K562 (cell line): ENCODE measurements around the gene ARL14EP. TPM values are rescaled to one million over a fixed set of nuclear protein-coding genes. Genes with fewer than 3 reads are reported as not detected.
A peak's percentile ranks its signal among the peaks of the same experiment; 100 is the strongest.

ENCODE experiments used
- E4F1 ChIP-seq: fragments of 250-450 bp; sonication (Bioruptor Pico); IDR thresholded peaks from 2 replicates; pipeline ENCODE4 v1.5.0; 2021; ENCODE audit warnings: mild to moderate bottlenecking, borderline replicate concordance
- ELF1 ChIP-seq: fragments of 200-800 bp; sonication (Bioruptor generic); IDR thresholded peaks from 2 replicates; pipeline ENCODE4 v1.6.1; 2016; ENCODE audit warnings: missing genetic modification characterization, missing compliant biosample characterization
- FOXA3 ChIP-seq, 2 experiments: fragments of 450-650 bp in 1 of 2; sonication (generic) in 1 of 2; formaldehyde crosslinking; IDR thresholded peaks in 1 of 2; conservative IDR thresholded peaks in 1 of 2; 2 replicates each; pipeline versions ENCODE4 v1.4.0 to v1.8.0; 2020 to 2022; ENCODE audit warnings: mild to moderate bottlenecking in 2 of 2, missing genetic modification reagents in 1 of 2
- FOXK1 ChIP-seq: sonication (generic); formaldehyde crosslinking; IDR thresholded peaks from 2 replicates; pipeline ENCODE4 v1.8.0; 2022; ENCODE audit warnings: missing genetic modification reagents, mild to moderate bottlenecking, borderline replicate concordance
- GABPB2 ChIP-seq: fragments of 250-450 bp; sonication (Bioruptor Pico); conservative IDR thresholded peaks from 2 replicates; pipeline ENCODE4 v1.5.1; 2021; ENCODE audit warnings: mild to moderate bottlenecking
- GATA2 ChIP-seq: sonication (generic); formaldehyde crosslinking; IDR thresholded peaks from 2 replicates; pipeline ENCODE4 v1.4.0; 2020; ENCODE audit warnings: mild to moderate bottlenecking, missing genetic modification reagents
- HES1 ChIP-seq: fragments of 450-650 bp; IDR thresholded peaks from 2 replicates; pipeline ENCODE4 v1.6.1; 2016; ENCODE audit warnings: low read depth, mild to moderate bottlenecking, moderate library complexity
- HNRNPL ChIP-seq: fragments of 200-400 bp; formaldehyde crosslinking; IDR thresholded peaks from 2 replicates; pipeline ENCODE4 v1.6.1; 2017; ENCODE audit warnings: low read depth, mild to moderate bottlenecking, low read length
- L3MBTL2 ChIP-seq: fragments of 450-650 bp; IDR thresholded peaks from 2 replicates; pipeline ENCODE4 v1.6.1; 2016; ENCODE audit warnings: mild to moderate bottlenecking, moderate library complexity
- MEF2D ChIP-seq: conservative IDR thresholded peaks from 2 replicates; pipeline ENCODE4 v1.6.1; 2016; ENCODE audit warnings: low read depth, missing genetic modification characterization, missing compliant biosample characterization
- POU5F1 ChIP-seq: fragments of 150-350 bp; IDR thresholded peaks from 2 replicates; pipeline ENCODE4 v1.6.1; 2014; ENCODE audit warnings: borderline replicate concordance, low read length, low read depth, mild to moderate bottlenecking; ENCODE audit not compliant: partially characterized antibody
- SMARCE1 ChIP-seq: fragments of 450-650 bp; IDR thresholded peaks from 2 replicates; pipeline ENCODE4 v1.7.1; 2016; ENCODE audit warnings: mild to moderate bottlenecking
- SMC3 ChIP-seq: conservative IDR thresholded peaks from 2 replicates; pipeline ENCODE4 v1.6.1; 2011; ENCODE audit warnings: low read depth, low read length, improper control_type of control experiment; ENCODE audit not compliant: insufficient read depth
- SRF ChIP-seq, 2 experiments: fragments of 250-450, 450-650 bp in 1 of 2; sonication (Bioruptor Pico) in 1 of 2; sonication (generic) in 1 of 2; formaldehyde crosslinking; IDR thresholded peaks; 2 replicates each; pipeline versions ENCODE4 v1.5.0 to v1.5.1; 2020 to 2022; ENCODE audit warnings: mild to moderate bottlenecking in 1 of 2, missing genetic modification reagents in 1 of 2
- SRSF9 ChIP-seq: fragments of 200-400 bp; formaldehyde crosslinking; IDR thresholded peaks from 2 replicates; pipeline ENCODE4 v1.6.1; 2017; ENCODE audit warnings: low read depth, low read length, borderline replicate concordance
- TAF9B ChIP-seq: fragments of 450-650 bp; IDR thresholded peaks from 2 replicates; pipeline ENCODE4 v1.6.1; 2018; ENCODE audit warnings: mild to moderate bottlenecking; ENCODE audit not compliant: partially characterized antibody
- TAL1 ChIP-seq: fragments of 450-650 bp; IDR thresholded peaks from 2 replicates; pipeline ENCODE4 v1.6.1; 2016; ENCODE audit warnings: mild to moderate bottlenecking
- TARDBP ChIP-seq: fragments of 450-650 bp; IDR thresholded peaks from 2 replicates; pipeline ENCODE4 v1.6.1; 2016
- ZC3H4 ChIP-seq: sonication (generic); formaldehyde crosslinking; IDR thresholded peaks from 2 replicates; pipeline ENCODE4 v1.9.0; 2021; ENCODE audit warnings: missing genetic modification reagents, borderline replicate concordance
- ZNF217 ChIP-seq: sonication (generic); formaldehyde crosslinking; IDR thresholded peaks from 2 replicates; pipeline ENCODE4 v1.8.0; 2022; ENCODE audit warnings: mild to moderate bottlenecking, missing genetic modification reagents
- ZNF696 ChIP-seq: fragments of 250-450 bp; sonication (Bioruptor Pico); conservative IDR thresholded peaks from 2 replicates; pipeline ENCODE4 v1.4.0; 2020; ENCODE audit warnings: mild to moderate bottlenecking, moderate library complexity
- ZNF830 ChIP-seq: fragments of 250-450 bp; sonication (Bioruptor Pico); IDR thresholded peaks from 2 replicates; pipeline ENCODE4 v1.5.0; 2021; ENCODE audit warnings: mild to moderate bottlenecking
- ZSCAN32 ChIP-seq: fragments of 450-650 bp; formaldehyde crosslinking; IDR thresholded peaks from 2 replicates; pipeline ENCODE4 v1.4.0; 2020; ENCODE audit warnings: mild to moderate bottlenecking, moderate library complexity
- polyA plus RNA-seq, 8 experiments: library from polyadenylated mRNA; depleted of rRNA in 4 of 8; stranded (reverse) in 5 of 8; unstranded in 3 of 8; fragments of >200 nt; fragmentation: Nextera tagmentation in 2 of 8; fragmentation: Illumina TruSeq in 1 of 8; extraction: Ambion mirVana in 2 of 8; extraction: Trizol in 1 of 8; gene quantifications; 2 replicates each; pipeline versions ENCODE4 v1.2.1 to v1.2.3, GENCODE V29; 2011 to 2014; ENCODE audit warnings: inconsistent platforms in 1 of 8, missing spikeins in 1 of 8
- total RNA-seq, 7 experiments: library from RNA; depleted of rRNA in 6 of 7; stranded (reverse); fragments of >200 nt in 6 of 7; fragmentation: Illumina TruSeq in 2 of 7; extraction: Trizol in 2 of 7; gene quantifications; 2 replicates each; pipeline versions ENCODE4 v1.2.1 to v1.2.3, GENCODE V29; 2011 to 2021; ENCODE audit warnings: low replicate concordance in 1 of 7
- TF ChIP-seq, protein P1 (sequence below): conservative IDR thresholded peaks from 2 replicates; pipeline ENCODE4 v1.6.1; 2011; ENCODE audit warnings: low read depth, mild to moderate bottlenecking, low read length; ENCODE audit not compliant: control insufficient read depth
- TF ChIP-seq, protein P2 (sequence below): sonication (generic); IDR thresholded peaks from 2 replicates; pipeline ENCODE4 v1.6.1; 2016

ARL14EP gene
- total and polyA plus RNA-seq, 9 of the 15 experiments (the other 6 are each of a cell fraction or from before 2014, with no cell fraction given), result 11.4 to 42.7 (median 25.9) TPM

- TF ChIP-seq, protein P1, sequence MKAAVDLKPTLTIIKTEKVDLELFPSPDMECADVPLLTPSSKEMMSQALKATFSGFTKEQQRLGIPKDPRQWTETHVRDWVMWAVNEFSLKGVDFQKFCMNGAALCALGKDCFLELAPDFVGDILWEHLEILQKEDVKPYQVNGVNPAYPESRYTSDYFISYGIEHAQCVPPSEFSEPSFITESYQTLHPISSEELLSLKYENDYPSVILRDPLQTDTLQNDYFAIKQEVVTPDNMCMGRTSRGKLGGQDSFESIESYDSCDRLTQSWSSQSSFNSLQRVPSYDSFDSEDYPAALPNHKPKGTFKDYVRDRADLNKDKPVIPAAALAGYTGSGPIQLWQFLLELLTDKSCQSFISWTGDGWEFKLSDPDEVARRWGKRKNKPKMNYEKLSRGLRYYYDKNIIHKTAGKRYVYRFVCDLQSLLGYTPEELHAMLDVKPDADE, result no peak
- TF ChIP-seq ELF1 (tag), result no peak
- TF ChIP-seq TARDBP, result no peak
- no peak for TF ChIP-seq E4F1
- TF ChIP-seq SRSF9, result no peak
- TF ChIP-seq MEF2D (tag), result peak; percentile 57; the same call in 1 of the 2 replicates
- TF ChIP-seq ZSCAN32, result no peak
- TF ChIP-seq ZNF217, result no peak
- TF ChIP-seq ZC3H4 (CRISPR knock-in tag), result no peak
- TF ChIP-seq SMARCE1, result no peak
- TF ChIP-seq ZNF830, result no peak
- no peak for TF ChIP-seq HNRNPL
- no peak for TF ChIP-seq ZNF696
- no peak for TF ChIP-seq SRF (CRISPR knock-in tag; IDR thresholded peaks at IDR 0.05)
- no peak for TF ChIP-seq L3MBTL2
- TF ChIP-seq, protein P2, sequence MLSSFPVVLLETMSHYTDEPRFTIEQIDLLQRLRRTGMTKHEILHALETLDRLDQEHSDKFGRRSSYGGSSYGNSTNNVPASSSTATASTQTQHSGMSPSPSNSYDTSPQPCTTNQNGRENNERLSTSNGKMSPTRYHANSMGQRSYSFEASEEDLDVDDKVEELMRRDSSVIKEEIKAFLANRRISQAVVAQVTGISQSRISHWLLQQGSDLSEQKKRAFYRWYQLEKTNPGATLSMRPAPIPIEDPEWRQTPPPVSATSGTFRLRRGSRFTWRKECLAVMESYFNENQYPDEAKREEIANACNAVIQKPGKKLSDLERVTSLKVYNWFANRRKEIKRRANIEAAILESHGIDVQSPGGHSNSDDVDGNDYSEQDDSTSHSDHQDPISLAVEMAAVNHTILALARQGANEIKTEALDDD, result peak; percentile 66
- no peak for TF ChIP-seq SMC3
- no peak for TF ChIP-seq POU5F1
- peak; percentile 66 for TF ChIP-seq TAL1
- no peak for TF ChIP-seq FOXK1
- TF ChIP-seq HES1, result peak; percentile 57; the same call in 1 of the 2 replicates
- TF ChIP-seq GATA2, result peak; percentile 29; the same call in 1 of the 2 replicates
- TF ChIP-seq GABPB2 (CRISPR knock-in tag), result no peak
- no peak for TF ChIP-seq TAF9B
- 0 out of 4 replicates have a peak, but pooled peaks of 1 of the 2 experiments have one; percentile 29 for TF ChIP-seq FOXA3 (CRISPR knock-in tag; conservative IDR thresholded peaks at IDR 0.05 in 1 of 2, IDR thresholded peaks at IDR 0.05 in 1 of 2)
These were observed 41.4 kb downstream of the ARL14EP start (continued) for GRCh38 chr11:30364139-30364836.
